HEK293T (cell line): ENCODE data around the gene SAYSD1.

ENCODE experiments used
- BHLHE40 ChIP-seq: fragments of 450-650 bp; IDR thresholded peaks from 2 replicates; pipeline ENCODE4 v1.6.1; 2016; ENCODE audit warnings: mild to moderate bottlenecking, moderate library complexity, borderline replicate concordance
- FOXK2 ChIP-seq: fragments of 450-650 bp; IDR thresholded peaks from 2 replicates; pipeline ENCODE4 v1.6.1; 2016; ENCODE audit warnings: mild to moderate bottlenecking
- FOXM1 ChIP-seq: fragments of 450-650 bp; IDR thresholded peaks from 2 replicates; pipeline ENCODE4 v1.6.1; 2017; ENCODE audit warnings: mild to moderate bottlenecking, borderline replicate concordance
- HDGF ChIP-seq: fragments of 450-650 bp; IDR thresholded peaks from 2 replicates; pipeline ENCODE4 v1.6.1; 2017; ENCODE audit warnings: antibody characterized with exemption, borderline replicate concordance
- LEF1 ChIP-seq: fragments of 450-650 bp; IDR thresholded peaks from 2 replicates; pipeline ENCODE4 v1.6.1; 2017; ENCODE audit warnings: mild to moderate bottlenecking, borderline replicate concordance
- NFRKB ChIP-seq: fragments of 450-650 bp; IDR thresholded peaks from 2 replicates; pipeline ENCODE4 v1.6.1; 2016; ENCODE audit warnings: mild to moderate bottlenecking, moderate library complexity
- SP1 ChIP-seq: fragments of 450-650 bp; IDR thresholded peaks from 2 replicates; pipeline ENCODE4 v1.6.1; 2017
- ZNF384 ChIP-seq: fragments of 450-650 bp; IDR thresholded peaks from 2 replicates; pipeline ENCODE4 v1.6.1; 2016

DNA sequence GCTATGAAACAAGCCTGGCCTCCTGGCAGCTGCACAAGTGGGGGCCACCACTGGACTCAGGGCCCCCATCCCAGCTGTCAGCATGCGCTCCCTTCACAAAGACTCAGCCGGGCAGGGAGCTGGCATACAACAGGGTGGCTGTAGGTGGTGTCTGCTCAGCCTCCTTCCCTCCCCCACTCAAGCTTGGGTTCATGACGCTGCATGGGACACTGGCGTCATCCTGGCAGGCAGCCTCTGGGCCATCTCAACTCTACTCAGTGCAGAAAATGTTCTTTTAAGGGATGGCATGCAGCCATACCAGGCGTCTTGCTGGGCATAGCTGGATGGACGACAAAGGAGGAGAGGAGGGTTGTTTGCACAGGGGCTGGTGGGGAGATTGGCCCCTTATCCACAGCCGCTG, 30.5 kb downstream of the SAYSD1 start:
- TF ChIP-seq FOXK2 (no peak), BHLHE40 (no peak), LEF1 (no peak), HDGF (no peak), SP1 (no peak), NFRKB (no peak), ZNF384 (no peak), FOXM1 (no peak)
